Pancreas (tissue), 10 donors: ENCODE measurements around the gene PBRM1. TPM values are rescaled to one million over a fixed set of nuclear protein-coding genes. Genes with fewer than 3 reads are reported as not detected.

Source experiments
- ATAC-seq, 4 donors: fragments of 200-7000 bp; cut with Tn5 transposase; one replicate each; pipeline versions ENCODE4 v1.8.0 to v1.9.1; 2020; ENCODE audit warnings: mild to moderate bottlenecking in 4 of 4, moderate library complexity in 4 of 4
- DNase-seq, 6 donors: peaks; one replicate each; pipeline ENCODE4 v3.0.0-alpha.2; 2020
- FAIRE-seq: peaks from 2 replicates; lab custom pipeline; 2012; peaks lifted over from hg19 to GRCh38; lab: Jason Lieb, UNC
- H3K27ac ChIP-seq, 4 donors: fragments of 200-600 bp; sonication (generic); 1 replicate in 3 of 4; 2 replicates in 1 of 4; pipeline versions ENCODE4 v1.5.0 to v1.8.0; 2020
- H3K27me3 ChIP-seq, 4 donors: fragments of 200-600 bp; one replicate each; pipeline ENCODE4 v1.8.0; 2021
- H3K36me3 ChIP-seq, 3 donors: fragments of 200-600 bp; sonication (generic) in 1 of 3; one replicate each; pipeline versions ENCODE4 v1.5.0 to v1.8.0; 2020 to 2021
- H3K4me1 ChIP-seq, 3 donors: fragments of 200-600 bp; one replicate each; pipeline ENCODE4 v1.8.0; 2021
- H3K4me3 ChIP-seq, 4 donors: fragments of 200-600 bp; sonication (generic) in 2 of 4; one replicate each; pipeline versions ENCODE4 v1.5.0 to v1.8.0; 2020 to 2021
- H3K9me3 ChIP-seq, 4 donors: fragments of 200-600 bp; one replicate each; pipeline ENCODE4 v1.8.0; 2021
- CTCF ChIP-seq, 4 donors: fragments of 200-600 bp; sonication (generic) in 3 of 4; IDR thresholded peaks; one replicate each; pipeline versions ENCODE4 v1.5.0 to v1.8.0; 2021; ENCODE audit warnings: antibody characterized with exemption in 4 of 4
- WGBS, 2 donors: extraction: QIAGEN DNeasy Blood & Tissue Kit; methylation state at CpG; one replicate each; pipeline ENCODE4 v1.1.7; 2013; 5-methylcytosine and 5-hydroxymethylcytosine counted together
- intact Hi-C, 3 donors: fragments of 100-400 bp; cut with DNase I; formaldehyde crosslinking; loops; one replicate each; pipeline versions ENCODE4 v1.11.1 to v1.14.2; 2022
- polyA plus RNA-seq, 2 donors: library from polyadenylated mRNA; stranded (reverse); fragments of 200-250 nt; gene quantifications; one replicate each; pipeline ENCODE4 v1.2.3, GENCODE V29; 2013
- total RNA-seq, 6 donors: library from RNA; stranded (reverse); fragmentation: NEBNext Ultra II Directional in 4 of 6; extraction: Animal tissue kit (Norgen Biotek cat#: 25700) in 4 of 6; gene quantifications; one replicate each; pipeline versions ENCODE4 v1.2.1 to v1.2.4, GENCODE V29; 2021 to 2023
- donor health status: healthy with polysubstance abuse.
- donor health status: DM: no; HTN: no; CAD: no; lungs with moderate emphysema.
- donor health status: DM: no; HTN: no; CAD: no.
- donor health status: control.
- donor health status: control.
- donor health status: Bipolar disorder and iron deficiency.
- donor health status: DM: yes; HTN: yes; CAD: no.
- donor health status: DM: no; HTN: no; CAD: no.
- donor health status: DM: no; HTN: no; CAD: no.
- donor health status: DM: yes; HTN: yes; CAD: no.

Gene PBRM1
- total and polyA plus RNA-seq, 8 donors = 7.4 to 34.9 (median 22.5) TPM

- Histone ChIP-seq H3K4me1 (no peaks in the 10 kb centered on the region), H3K36me3 (no peaks in the 10 kb centered on the region), H3K27me3 (no peaks in the 10 kb centered on the region), H3K4me3 (no peak overlapping the region), H3K9me3 (no peaks in the 10 kb centered on the region), H3K27ac (no peak overlapping the region)
- intact Hi-C loops = no loop called here
- ATAC-seq (no peak), DNase-seq (peak in 1 of 6 donors; percentile 9), FAIRE-seq (no peak)
- WGBS, 2 donors = 90 to 95% methylated on average over 14 of the region's 14 CpGs
- TF ChIP-seq CTCF (IDR thresholded peaks at IDR 0.05) = no peak
Observed at GRCh38 chr3:52520141-52520667, 165.5 kb downstream of the PBRM1 start.

GRCh38 chr3:52519445-52520140 lies 166.1 kb downstream of the PBRM1 start:
- FAIRE-seq (no peak), ATAC-seq (no peak), DNase-seq (no peak)
- Histone ChIP-seq H3K27me3 (no peaks in the 10 kb centered on the region), H3K36me3 (no peaks in the 10 kb centered on the region), H3K27ac (no peak overlapping the region), H3K9me3 (no peaks in the 10 kb centered on the region), H3K4me1 (no peaks in the 10 kb centered on the region), H3K4me3 (no peak overlapping the region)
- TF ChIP-seq CTCF (IDR thresholded peaks at IDR 0.05) = no peak
- intact Hi-C loops = no loop called here
- 89 to 91% methylated on average over 22 of the region's 22 CpGs for WGBS, 2 donors

- Histone ChIP-seq H3K27ac (no peak overlapping the region), H3K27me3 (no peaks in the 10 kb centered on the region), H3K9me3 (no peaks in the 10 kb centered on the region), H3K4me1 (no peaks in the 10 kb centered on the region), H3K4me3 (peak overlapping the region in 1 of 4 donors; percentile 32), H3K36me3 (no peaks in the 10 kb centered on the region)
- ATAC-seq = peak; percentile 32 to 52 (median 38)
- DNase-seq = peak in 2 of 6 donors; percentile 57 to 75
- intact Hi-C loops = no loop called here
- no peak for TF ChIP-seq CTCF (IDR thresholded peaks at IDR 0.05)
- FAIRE-seq = no peak
- 49 to 50% methylated on average over 36 to 50 of the region's 50 CpGs for WGBS, 2 donors
Observed at GRCh38 chr3:52518723-52519444, 166.8 kb downstream of the PBRM1 start.

GRCh38 chr3:52517796-52518722 lies 167.7 kb downstream of the PBRM1 start:
- no peaks in the 10 kb centered on the region for H3K36me3 ChIP-seq
- no peak overlapping the region for H3K27ac ChIP-seq
- no peaks in the 10 kb centered on the region for H3K9me3 ChIP-seq
- H3K4me3 ChIP-seq = peak overlapping the region in 1 of 4 donors; percentile 32
- intact Hi-C loops = no loop called here
- no peak for TF ChIP-seq CTCF (IDR thresholded peaks at IDR 0.05)
- no peaks in the 10 kb centered on the region for H3K27me3 ChIP-seq
- no peaks in the 10 kb centered on the region for H3K4me1 ChIP-seq
- FAIRE-seq (no peak), ATAC-seq (no peak), DNase-seq (peak in 1 of 6 donors; percentile 69)
- 86 to 87% methylated on average over 25 of the region's 25 CpGs for WGBS, 2 donors
